Stimulated activated naive CD4-positive, alpha-beta T cell (primary cell): ENCODE data around the gene ALPL.

Source experiments
- DNase-seq, 6 experiments: peaks; one replicate each; lab custom pipeline; 2025; lab: John Stamatoyannopoulos, UW

ALPL gene

GRCh38 chr1:21618561-21619374 lies 109.5 kb downstream of the ALPL start:
- no peak for DNase-seq

- DNase-seq = no peak
Observed at GRCh38 chr1:21619375-21619947, 110.2 kb downstream of the ALPL start.

GRCh38 chr1:21620011-21620410 lies 110.8 kb downstream of the ALPL start:
- DNase-seq = no peak

- no peak for DNase-seq
Observed at GRCh38 chr1:21620496-21620895, 111.3 kb downstream of the ALPL start.

- no peak for DNase-seq
Observed at GRCh38 chr1:21621051-21621450, 111.8 kb downstream of the ALPL start.

- DNase-seq = no peak
Observed at GRCh38 chr1:21621761-21622436, 112.7 kb downstream of the ALPL start.

GRCh38 chr1:21622466-21623315 lies 113.5 kb downstream of the ALPL start:
- DNase-seq = peak; percentile 7 to 37 (median 14)

- no peak for DNase-seq
Observed at GRCh38 chr1:21623410-21623961, 114.3 kb downstream of the ALPL start.

GRCh38 chr1:21624571-21625389 lies 115.6 kb downstream of the ALPL start:
- no peak for DNase-seq

- DNase-seq = no peak
Observed at GRCh38 chr1:21625390-21626190, 116.4 kb downstream of the ALPL start.

GRCh38 chr1:21626921-21627339 lies 117.7 kb downstream of the ALPL start:
- no peak for DNase-seq
